Measurements from ENCODE around the gene CAMK2N2.
A peak's percentile ranks its signal among the peaks of the same experiment; 100 is the strongest.

The CAMK2N2 gene

DNA sequence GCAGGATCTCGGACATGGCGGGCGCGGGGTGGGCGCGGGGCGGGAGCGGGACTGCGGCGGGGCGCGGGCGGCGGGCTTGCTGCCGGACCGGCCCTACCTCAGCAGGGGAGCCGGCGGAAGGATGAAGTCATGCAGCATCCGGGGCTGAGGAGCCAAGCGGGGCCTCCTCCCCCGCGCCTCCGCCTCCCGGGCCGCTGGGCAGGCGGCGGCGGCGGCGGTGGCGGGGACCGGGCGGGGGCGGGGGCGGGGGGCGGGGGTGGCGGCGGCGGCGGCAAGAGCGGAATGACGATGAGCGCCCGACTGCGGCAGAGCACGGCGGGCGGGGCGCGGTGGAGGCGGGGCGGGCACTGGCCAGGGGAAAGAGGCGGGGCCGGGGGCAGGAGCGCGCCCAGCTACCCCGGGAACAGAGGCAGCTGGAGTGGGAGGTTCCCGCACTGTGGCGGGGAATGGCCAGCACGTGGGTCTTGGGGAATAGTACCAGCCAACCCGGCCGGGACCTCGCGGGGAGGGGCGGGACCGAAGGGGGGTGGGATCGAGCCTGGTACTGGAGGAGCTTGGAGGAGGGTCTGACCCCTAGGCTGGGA lies at the start of gene CAMK2N2:
Gene CAMK2N2 (minus strand): TSS at position 284 of the 584 bp plus-strand sequence. CDS start 268 bp downstream, at position 16.
- Histone ChIP-seq H3K4me3 (ENCODE audit: low read depth in 1 of 5, low read length in 5 of 5) (peak within 1 kb of the TSS; percentile 39 to 63 (median 53)), H3K27ac (ENCODE audit: low read depth, low read length) (no peak within 1 kb of the TSS)

DNA sequence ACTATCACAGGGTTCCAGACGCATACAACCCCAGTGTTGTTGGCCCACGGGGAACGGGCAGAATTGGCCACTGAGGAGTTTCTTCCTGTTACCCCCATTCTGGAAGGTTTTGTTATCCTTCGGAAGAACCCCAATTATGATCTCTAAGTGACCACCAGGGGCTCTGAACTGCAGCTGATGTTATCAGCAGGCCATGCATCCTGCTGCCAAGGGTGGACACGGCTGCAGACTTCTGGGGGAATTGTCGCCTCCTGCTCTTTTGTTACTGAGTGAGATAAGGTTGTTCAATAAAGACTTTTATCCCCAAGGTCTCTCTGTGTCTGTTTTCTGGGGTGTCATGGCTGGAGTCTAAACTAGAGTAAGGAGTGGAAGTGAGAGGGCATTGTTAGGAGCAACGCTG lies 47.4 kb upstream of the CAMK2N2 start:
- Histone ChIP-seq H3K27me3 (ENCODE audit: control insufficient read depth in 5 of 5, insufficient read depth in 4 of 5, low read length in 5 of 5) (no peaks in the 10 kb centered on the region), H3K9me3 (ENCODE audit: control insufficient read depth in 5 of 5, low read length in 5 of 5) (no peaks in the 10 kb centered on the region), H3K9ac (ENCODE audit: low read length in 5 of 5) (no peak overlapping the region), H3K36me3 (ENCODE audit: control insufficient read depth in 5 of 5, insufficient read depth in 5 of 5, low read length in 5 of 5) (peaks cover 18 to 54% (median 52%) of the 10 kb centered on the region in 5 donors), H3K4me3 (ENCODE audit: low read depth in 1 of 5, low read length in 5 of 5) (no peak overlapping the region), H3K4me1 (ENCODE audit: control insufficient read depth in 5 of 5, insufficient read depth in 5 of 5, low read length in 5 of 5) (peaks cover 0 to under 1% (median under 1%) of the 10 kb centered on the region in 5 donors), H3K27ac (ENCODE audit: low read depth, low read length) (no peak overlapping the region)

More for the DNA sequence above, at the start of gene CAMK2N2:
- Histone ChIP-seq H3K9me3 (ENCODE audit: control insufficient read depth in 5 of 5, low read length in 5 of 5) (no peaks in the 10 kb centered on the region), H3K9ac (ENCODE audit: low read length in 5 of 5) (no peak within 1 kb of the TSS), H3K36me3 (ENCODE audit: control insufficient read depth in 5 of 5, insufficient read depth in 5 of 5, low read length in 5 of 5) (no peaks in the 10 kb centered on the region), H3K4me1 (ENCODE audit: control insufficient read depth in 5 of 5, insufficient read depth in 5 of 5, low read length in 5 of 5) (peaks cover 2 to 29% (median 22%) of the 10 kb centered on the region in 5 donors), H3K27me3 (ENCODE audit: control insufficient read depth in 5 of 5, insufficient read depth in 4 of 5, low read length in 5 of 5) (peaks cover 27 to 46% (median 35%) of the 10 kb centered on the region in 5 donors)

DNA sequence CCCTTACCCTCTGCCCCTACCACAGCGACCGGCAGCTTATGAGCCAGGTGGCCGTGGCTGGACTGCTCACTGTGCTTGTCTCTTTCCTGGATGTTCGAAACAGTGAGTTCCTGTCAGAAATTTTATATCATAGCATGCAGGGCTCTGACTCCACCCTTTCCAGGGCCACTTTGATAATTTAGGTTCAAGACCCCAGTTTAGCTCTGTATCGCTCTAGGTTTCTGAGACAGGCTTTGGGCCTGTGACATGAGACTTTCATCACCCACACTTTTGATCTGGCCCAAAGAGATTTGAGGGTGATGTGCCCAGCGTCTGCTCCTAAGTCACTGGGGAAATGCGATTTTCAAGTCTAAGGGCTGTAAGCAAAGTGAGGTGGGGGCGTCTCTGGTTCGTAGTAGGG lies 46.6 kb upstream of the CAMK2N2 start:
- no peaks in the 10 kb centered on the region for H3K4me1 ChIP-seq (ENCODE audit: control insufficient read depth in 5 of 5, insufficient read depth in 5 of 5, low read length in 5 of 5)
- no peak overlapping the region for H3K9ac ChIP-seq (ENCODE audit: low read length in 5 of 5)
- H3K4me3 ChIP-seq (ENCODE audit: low read depth in 1 of 5, low read length in 5 of 5), result no peak overlapping the region
- no peaks in the 10 kb centered on the region for H3K27me3 ChIP-seq (ENCODE audit: control insufficient read depth in 5 of 5, insufficient read depth in 4 of 5, low read length in 5 of 5)
- no peaks in the 10 kb centered on the region for H3K9me3 ChIP-seq (ENCODE audit: control insufficient read depth in 5 of 5, low read length in 5 of 5)
- H3K27ac ChIP-seq (ENCODE audit: low read depth, low read length), result no peak overlapping the region
- H3K36me3 ChIP-seq (ENCODE audit: control insufficient read depth in 5 of 5, insufficient read depth in 5 of 5, low read length in 5 of 5), result peaks cover 24 to 62% (median 60%) of the 10 kb centered on the region in 5 donors

DNA sequence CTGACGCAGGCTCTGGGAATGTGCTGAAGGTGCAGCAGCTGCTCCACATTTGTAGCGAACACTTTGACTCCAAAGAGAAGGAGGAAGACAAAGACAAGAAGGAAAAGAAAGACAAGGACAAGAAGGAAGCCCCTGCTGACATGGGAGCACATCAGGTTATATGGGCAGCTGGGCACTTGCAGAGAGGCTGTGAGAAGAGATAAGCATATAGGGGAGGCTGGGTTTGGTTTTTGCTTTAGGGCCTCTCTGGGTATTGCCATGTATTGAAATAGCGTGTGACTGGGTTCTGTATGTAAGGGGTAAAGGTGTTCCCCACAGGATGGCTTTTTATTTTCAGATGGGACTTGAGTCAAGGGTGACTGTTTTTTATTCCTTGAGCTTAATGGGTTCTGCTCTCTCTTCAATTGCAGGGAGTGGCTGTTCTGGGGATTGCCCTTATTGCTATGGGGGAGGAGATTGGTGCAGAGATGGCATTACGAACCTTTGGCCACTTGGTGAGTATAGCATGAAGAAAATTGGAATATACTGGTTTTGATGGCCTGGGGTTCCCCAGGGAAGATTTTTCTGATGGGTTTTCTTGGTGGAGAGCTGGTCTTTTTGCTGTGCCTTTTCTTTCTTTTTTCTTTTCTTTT lies 45.1 kb upstream of the CAMK2N2 start:
- Histone ChIP-seq H3K9ac (ENCODE audit: low read length in 5 of 5) (no peak overlapping the region), H3K9me3 (ENCODE audit: control insufficient read depth in 5 of 5, low read length in 5 of 5) (no peaks in the 10 kb centered on the region), H3K4me1 (ENCODE audit: control insufficient read depth in 5 of 5, insufficient read depth in 5 of 5, low read length in 5 of 5) (no peaks in the 10 kb centered on the region), H3K36me3 (ENCODE audit: control insufficient read depth in 5 of 5, insufficient read depth in 5 of 5, low read length in 5 of 5) (peaks cover 34 to 77% (median 74%) of the 10 kb centered on the region in 5 donors), H3K27ac (ENCODE audit: low read depth, low read length) (no peak overlapping the region), H3K4me3 (ENCODE audit: low read depth in 1 of 5, low read length in 5 of 5) (no peak overlapping the region), H3K27me3 (ENCODE audit: control insufficient read depth in 5 of 5, insufficient read depth in 4 of 5, low read length in 5 of 5) (no peaks in the 10 kb centered on the region)

DNA sequence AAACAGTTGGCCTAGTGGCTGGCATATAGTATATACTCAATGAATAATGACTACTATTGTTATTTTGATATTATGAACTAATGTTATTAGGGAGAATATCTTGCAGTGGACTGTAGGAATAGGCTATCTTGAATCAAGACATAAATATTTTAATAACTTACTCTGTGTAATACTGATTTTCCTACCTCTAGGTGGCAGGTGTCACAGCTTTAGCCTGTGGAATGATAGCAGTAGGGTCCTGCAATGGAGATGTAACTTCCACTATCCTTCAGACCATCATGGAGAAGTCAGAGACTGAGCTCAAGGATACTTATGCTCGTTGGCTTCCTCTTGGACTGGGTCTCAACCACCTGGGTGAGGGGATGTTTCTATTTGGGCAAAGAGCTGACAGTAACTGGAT lies 44.2 kb upstream of the CAMK2N2 start:
- H3K4me1 ChIP-seq (ENCODE audit: control insufficient read depth in 5 of 5, insufficient read depth in 5 of 5, low read length in 5 of 5), result peaks cover 0 to 3% (median 2%) of the 10 kb centered on the region in 5 donors
- H3K4me3 ChIP-seq (ENCODE audit: low read depth in 1 of 5, low read length in 5 of 5), result no peak overlapping the region
- H3K36me3 ChIP-seq (ENCODE audit: control insufficient read depth in 5 of 5, insufficient read depth in 5 of 5, low read length in 5 of 5), result peaks cover 37 to 84% (median 81%) of the 10 kb centered on the region in 5 donors
- no peaks in the 10 kb centered on the region for H3K27me3 ChIP-seq (ENCODE audit: control insufficient read depth in 5 of 5, insufficient read depth in 4 of 5, low read length in 5 of 5)
- H3K27ac ChIP-seq (ENCODE audit: low read depth, low read length), result no peak overlapping the region
- no peaks in the 10 kb centered on the region for H3K9me3 ChIP-seq (ENCODE audit: control insufficient read depth in 5 of 5, low read length in 5 of 5)
- H3K9ac ChIP-seq (ENCODE audit: low read length in 5 of 5), result no peak overlapping the region

DNA sequence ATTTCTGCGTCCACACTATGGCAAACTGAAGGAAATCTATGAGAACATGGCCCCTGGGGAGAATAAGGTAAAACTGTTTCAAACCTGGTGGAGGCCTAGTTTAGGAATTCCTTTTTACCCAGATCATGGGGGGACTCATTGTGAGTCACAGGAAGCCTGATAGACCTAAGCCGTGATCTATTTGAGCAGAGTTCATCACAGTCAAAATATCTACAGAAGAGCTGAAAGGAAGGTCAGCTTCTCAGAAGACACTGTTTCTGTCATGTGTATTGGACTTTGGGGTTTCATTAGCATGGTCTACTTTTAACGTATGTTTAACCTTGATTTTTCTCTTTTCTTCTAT lies 39.0 kb upstream of the CAMK2N2 start:
- Histone ChIP-seq H3K36me3 (ENCODE audit: control insufficient read depth in 5 of 5, insufficient read depth in 5 of 5, low read length in 5 of 5) (peaks cover 29 to 50% (median 47%) of the 10 kb centered on the region in 5 donors), H3K4me1 (ENCODE audit: control insufficient read depth in 5 of 5, insufficient read depth in 5 of 5, low read length in 5 of 5) (peaks cover 9 to 21% (median 18%) of the 10 kb centered on the region in 5 donors), H3K4me3 (ENCODE audit: low read depth in 1 of 5, low read length in 5 of 5) (peak overlapping the region in 2 of 5 donors; percentile 89 to 96), H3K9me3 (ENCODE audit: control insufficient read depth in 5 of 5, low read length in 5 of 5) (no peaks in the 10 kb centered on the region), H3K9ac (ENCODE audit: low read length in 5 of 5) (peak overlapping the region in 3 of 5 donors; percentile 81 to 93 (median 90)), H3K27me3 (ENCODE audit: control insufficient read depth in 5 of 5, insufficient read depth in 4 of 5, low read length in 5 of 5) (no peaks in the 10 kb centered on the region), H3K27ac (ENCODE audit: low read depth, low read length) (no peak overlapping the region)

DNA sequence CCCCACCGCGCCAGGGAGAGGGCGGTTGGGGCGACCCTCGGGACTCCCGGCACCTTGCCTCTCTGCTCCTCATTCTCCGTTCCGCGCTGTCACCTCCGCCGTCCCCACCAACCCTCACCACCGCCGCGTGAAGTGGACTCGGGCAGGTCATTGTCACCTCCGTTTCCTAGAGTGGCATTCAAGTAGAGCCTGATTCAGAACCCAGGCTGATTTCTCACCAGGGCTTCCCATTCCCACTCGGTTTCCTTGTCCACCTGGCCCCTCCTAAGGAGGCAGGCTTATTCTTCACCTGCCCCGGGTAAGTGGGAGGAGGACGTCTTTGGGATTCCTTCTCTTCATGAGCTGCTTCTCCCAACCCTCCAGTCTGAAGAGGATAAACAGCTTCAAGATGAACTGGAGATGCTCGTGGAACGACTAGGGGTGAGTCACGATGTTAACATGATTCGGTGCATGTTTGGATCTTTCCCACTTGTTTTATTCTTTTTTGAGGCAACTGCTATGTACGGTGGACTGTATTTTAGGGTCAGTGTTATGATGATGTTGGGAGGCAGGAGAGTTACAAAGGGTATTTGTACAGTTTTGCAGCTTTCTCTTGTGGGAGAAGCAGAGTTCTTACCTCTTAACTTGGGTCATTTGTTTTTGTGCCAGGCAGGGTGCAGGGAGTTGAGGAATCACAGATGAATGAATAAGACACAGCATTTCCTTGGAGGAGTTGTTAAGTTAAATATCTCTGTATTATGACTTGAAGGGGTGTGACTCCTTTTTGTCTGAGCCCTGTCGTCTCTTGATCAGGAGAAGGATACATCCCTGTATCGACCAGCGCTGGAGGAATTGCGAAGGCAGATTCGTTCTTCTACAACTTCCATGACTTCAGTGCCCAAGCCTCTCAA lies 38.4 kb upstream of the CAMK2N2 start:
- no peaks in the 10 kb centered on the region for H3K27me3 ChIP-seq (ENCODE audit: control insufficient read depth in 5 of 5, insufficient read depth in 4 of 5, low read length in 5 of 5)
- H3K9ac ChIP-seq (ENCODE audit: low read length in 5 of 5), result peak overlapping the region; percentile 50 to 93 (median 81)
- H3K9me3 ChIP-seq (ENCODE audit: control insufficient read depth in 5 of 5, low read length in 5 of 5), result no peaks in the 10 kb centered on the region
- peak overlapping the region; percentile 81 to 96 (median 89) for H3K4me3 ChIP-seq (ENCODE audit: low read depth in 1 of 5, low read length in 5 of 5)
- peak overlapping the region; percentile 65 for H3K27ac ChIP-seq (ENCODE audit: low read depth, low read length)
- peaks cover 26 to 45% (median 43%) of the 10 kb centered on the region in 5 donors for H3K36me3 ChIP-seq (ENCODE audit: control insufficient read depth in 5 of 5, insufficient read depth in 5 of 5, low read length in 5 of 5)
- peaks cover 9 to 21% (median 18%) of the 10 kb centered on the region in 5 donors for H3K4me1 ChIP-seq (ENCODE audit: control insufficient read depth in 5 of 5, insufficient read depth in 5 of 5, low read length in 5 of 5)

DNA sequence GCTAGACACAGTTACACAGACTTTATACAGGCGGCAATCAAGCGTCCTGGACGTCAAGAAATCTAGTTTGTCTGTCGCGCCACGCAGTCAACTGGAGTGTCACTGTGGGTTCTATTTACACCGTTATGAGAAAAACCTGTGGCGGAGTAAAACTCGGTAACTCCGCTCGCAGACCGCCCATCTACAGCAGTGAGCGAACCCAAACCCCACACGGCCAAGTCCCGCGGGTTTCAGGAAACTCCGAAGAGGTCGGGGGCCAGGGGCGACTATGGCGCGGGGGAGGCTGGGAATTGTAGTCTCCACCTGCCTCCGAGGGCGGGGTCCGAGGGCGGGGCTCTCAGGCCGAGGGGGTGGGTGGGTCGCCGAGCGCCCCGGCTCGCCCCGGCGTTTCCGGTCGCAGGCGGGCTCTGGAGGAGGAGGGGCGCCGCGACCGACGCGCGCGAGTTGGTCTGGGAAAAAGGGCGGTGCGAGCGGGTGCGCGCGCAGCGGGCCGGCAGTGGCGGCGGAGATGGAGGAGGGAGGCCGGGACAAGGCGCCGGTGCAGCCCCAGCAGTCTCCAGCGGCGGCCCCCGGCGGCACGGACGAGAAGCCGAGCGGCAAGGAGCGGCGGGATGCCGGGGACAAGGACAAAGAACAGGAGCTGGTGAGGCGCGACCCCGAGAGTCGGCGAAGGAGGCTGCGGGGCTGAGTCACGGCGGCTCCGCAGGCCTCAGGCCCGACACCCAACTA lies 37.6 kb upstream of the CAMK2N2 start, which contains the start of gene PSMD2:
Gene PSMD2 (plus strand): TSS at position 483 of the 729 bp plus-strand sequence. CDS start 26 bp downstream, at position 509.
- peaks cover 9 to 21% (median 18%) of the 10 kb centered on the region in 5 donors for H3K4me1 ChIP-seq (ENCODE audit: control insufficient read depth in 5 of 5, insufficient read depth in 5 of 5, low read length in 5 of 5)
- H3K9me3 ChIP-seq (ENCODE audit: control insufficient read depth in 5 of 5, low read length in 5 of 5), result no peaks in the 10 kb centered on the region
- H3K27ac ChIP-seq (ENCODE audit: low read depth, low read length), result peak within 1 kb of the TSS; percentile 67
- no peaks in the 10 kb centered on the region for H3K27me3 ChIP-seq (ENCODE audit: control insufficient read depth in 5 of 5, insufficient read depth in 4 of 5, low read length in 5 of 5)
- H3K36me3 ChIP-seq (ENCODE audit: control insufficient read depth in 5 of 5, insufficient read depth in 5 of 5, low read length in 5 of 5), result peaks cover 25 to 37% (median 35%) of the 10 kb centered on the region in 5 donors
- peak within 1 kb of the TSS; percentile 73 to 93 (median 83) for H3K9ac ChIP-seq (ENCODE audit: low read length in 5 of 5)
- H3K4me3 ChIP-seq (ENCODE audit: low read depth in 1 of 5, low read length in 5 of 5), result peak within 1 kb of the TSS; percentile 86 to 96 (median 90)

DNA sequence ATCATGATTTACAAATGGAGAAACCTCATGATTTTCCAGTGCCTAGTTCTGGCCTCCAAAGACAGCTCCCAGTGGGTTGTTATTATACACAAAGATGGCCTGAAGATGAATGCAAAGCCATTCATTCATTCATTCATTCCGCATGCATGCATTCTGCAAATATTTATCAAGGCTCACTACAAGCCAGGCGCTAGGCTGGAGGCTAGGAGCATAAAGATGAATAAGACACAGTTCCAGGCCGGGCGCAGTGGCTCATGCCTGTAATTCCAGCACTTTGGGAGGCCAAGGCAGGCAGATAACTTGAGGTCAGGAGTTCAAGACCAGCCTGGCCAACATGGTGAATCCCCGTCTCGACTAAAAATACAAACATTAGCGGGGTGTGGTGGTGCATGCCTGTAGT lies 35.3 kb upstream of the CAMK2N2 start:
- no peaks in the 10 kb centered on the region for H3K9me3 ChIP-seq (ENCODE audit: control insufficient read depth in 5 of 5, low read length in 5 of 5)
- no peak overlapping the region for H3K9ac ChIP-seq (ENCODE audit: low read length in 5 of 5)
- peaks cover 9 to 21% (median 18%) of the 10 kb centered on the region in 5 donors for H3K4me1 ChIP-seq (ENCODE audit: control insufficient read depth in 5 of 5, insufficient read depth in 5 of 5, low read length in 5 of 5)
- no peak overlapping the region for H3K27ac ChIP-seq (ENCODE audit: low read depth, low read length)
- H3K27me3 ChIP-seq (ENCODE audit: control insufficient read depth in 5 of 5, insufficient read depth in 4 of 5, low read length in 5 of 5), result peaks cover 0 to 7% (median 0%) of the 10 kb centered on the region in 5 donors
- H3K36me3 ChIP-seq (ENCODE audit: control insufficient read depth in 5 of 5, insufficient read depth in 5 of 5, low read length in 5 of 5), result peaks cover 7 to 14% (median 12%) of the 10 kb centered on the region in 5 donors
- H3K4me3 ChIP-seq (ENCODE audit: low read depth in 1 of 5, low read length in 5 of 5), result no peak overlapping the region

All from subcutaneous abdominal adipose tissue (tissue), 5 donors.